Measurements from ENCODE around the gene FAM98C. TPM values are rescaled to one million over a fixed set of nuclear protein-coding genes. Genes with fewer than 3 reads are reported as not detected.
A peak's percentile ranks its signal among the peaks of the same experiment; 100 is the strongest.

The FAM98C gene
- total and polyA plus RNA-seq, 9 donors, result 8.0 to 15.4 (median 9.3) TPM

GRCh38 chr19:38394488-38394887, 8.4 kb upstream of the FAM98C start:
- no peak overlapping the region for H3K4me3 ChIP-seq (ENCODE audit: low read length)
- peaks cover 6% of the 10 kb centered on the region for H3K4me1 ChIP-seq (ENCODE audit: control insufficient read depth, insufficient read depth, low read length)
- no peaks in the 10 kb centered on the region for H3K36me3 ChIP-seq (ENCODE audit: control insufficient read depth, insufficient read depth, low read length)
- DNase-seq, result no peak
- H3K27me3 ChIP-seq (ENCODE audit: control insufficient read depth, insufficient read depth, low read length), result peaks cover 89% of the 10 kb centered on the region
- no peaks in the 10 kb centered on the region for H3K9me3 ChIP-seq (replicated peaks; ENCODE audit: control insufficient read depth, low read depth, low read length)
- no peak overlapping the region for H3K27ac ChIP-seq (ENCODE audit: low read length)
- WGBS (ENCODE audit: insufficient coverage), result 3% methylated on average over 28 of the region's 30 CpGs

- Histone ChIP-seq H3K4me1 (ENCODE audit: control insufficient read depth, insufficient read depth, low read length) (peaks cover 6% of the 10 kb centered on the region), H3K27me3 (ENCODE audit: control insufficient read depth, insufficient read depth, low read length) (peaks cover 83% of the 10 kb centered on the region), H3K27ac (ENCODE audit: low read length) (no peak overlapping the region), H3K9me3 (replicated peaks; ENCODE audit: control insufficient read depth, low read depth, low read length) (no peaks in the 10 kb centered on the region), H3K36me3 (ENCODE audit: control insufficient read depth, insufficient read depth, low read length) (no peaks in the 10 kb centered on the region), H3K4me3 (ENCODE audit: low read length) (no peak overlapping the region)
- no peak for DNase-seq
- WGBS (ENCODE audit: insufficient coverage), result 5% methylated on average over 86 of the region's 86 CpGs
Observed at GRCh38 chr19:38395381-38396114, 7.3 kb upstream of the FAM98C start.

GRCh38 chr19:38399081-38399480, 3.8 kb upstream of the FAM98C start:
- no peaks in the 10 kb centered on the region for H3K36me3 ChIP-seq (ENCODE audit: control insufficient read depth, insufficient read depth, low read length)
- no peak overlapping the region for H3K4me3 ChIP-seq (ENCODE audit: low read length)
- H3K27ac ChIP-seq (ENCODE audit: low read length), result no peak overlapping the region
- 57% methylated on average over 3 of the region's 9 CpGs for WGBS (ENCODE audit: insufficient coverage)
- H3K27me3 ChIP-seq (ENCODE audit: control insufficient read depth, insufficient read depth, low read length), result peaks cover 54% of the 10 kb centered on the region
- H3K4me1 ChIP-seq (ENCODE audit: control insufficient read depth, insufficient read depth, low read length), result peaks cover 14% of the 10 kb centered on the region
- no peaks in the 10 kb centered on the region for H3K9me3 ChIP-seq (replicated peaks; ENCODE audit: control insufficient read depth, low read depth, low read length)
- no peak for DNase-seq

- Histone ChIP-seq H3K9me3 (replicated peaks; ENCODE audit: control insufficient read depth, low read depth, low read length) (no peaks in the 10 kb centered on the region), H3K27ac (ENCODE audit: low read length) (no peak overlapping the region), H3K27me3 (ENCODE audit: control insufficient read depth, insufficient read depth, low read length) (peaks cover 50% of the 10 kb centered on the region), H3K4me1 (ENCODE audit: control insufficient read depth, insufficient read depth, low read length) (peaks cover 14% of the 10 kb centered on the region), H3K36me3 (ENCODE audit: control insufficient read depth, insufficient read depth, low read length) (peaks cover under 1% of the 10 kb centered on the region), H3K4me3 (ENCODE audit: low read length) (no peak overlapping the region)
- WGBS (ENCODE audit: insufficient coverage), result no CpG with 5 or more reads among the region's 1 CpG
- DNase-seq, result no peak
Observed at GRCh38 chr19:38399537-38399936, 3.4 kb upstream of the FAM98C start.

- H3K4me1 ChIP-seq (ENCODE audit: control insufficient read depth, insufficient read depth, low read length), result peaks cover 8% of the 10 kb centered on the region
- no peak for DNase-seq
- WGBS (ENCODE audit: insufficient coverage), result 62% methylated on average over 5 of the region's 5 CpGs
- H3K36me3 ChIP-seq (ENCODE audit: control insufficient read depth, insufficient read depth, low read length), result peaks cover 9% of the 10 kb centered on the region
- no peak overlapping the region for H3K4me3 ChIP-seq (ENCODE audit: low read length)
- no peaks in the 10 kb centered on the region for H3K9me3 ChIP-seq (replicated peaks; ENCODE audit: control insufficient read depth, low read depth, low read length)
- H3K27me3 ChIP-seq (ENCODE audit: control insufficient read depth, insufficient read depth, low read length), result peaks cover 41% of the 10 kb centered on the region
- no peak overlapping the region for H3K27ac ChIP-seq (ENCODE audit: low read length)
Observed at GRCh38 chr19:38400361-38400760, 2.5 kb upstream of the FAM98C start.

- H3K27ac ChIP-seq (ENCODE audit: low read length), result no peak overlapping the region
- WGBS (ENCODE audit: insufficient coverage), result no CpG with 5 or more reads among the region's 3 CpGs
- peaks cover 14% of the 10 kb centered on the region for H3K36me3 ChIP-seq (ENCODE audit: control insufficient read depth, insufficient read depth, low read length)
- no peak for DNase-seq
- no peaks in the 10 kb centered on the region for H3K9me3 ChIP-seq (replicated peaks; ENCODE audit: control insufficient read depth, low read depth, low read length)
- H3K27me3 ChIP-seq (ENCODE audit: control insufficient read depth, insufficient read depth, low read length), result peaks cover 37% of the 10 kb centered on the region
- H3K4me3 ChIP-seq (ENCODE audit: low read length), result no peak overlapping the region
- peaks cover 8% of the 10 kb centered on the region for H3K4me1 ChIP-seq (ENCODE audit: control insufficient read depth, insufficient read depth, low read length)
Observed at GRCh38 chr19:38401148-38401547, 1.7 kb upstream of the FAM98C start.

- no peaks in the 10 kb centered on the region for H3K9me3 ChIP-seq (replicated peaks; ENCODE audit: control insufficient read depth, low read depth, low read length)
- H3K27ac ChIP-seq (ENCODE audit: low read length), result no peak overlapping the region
- peaks cover 23% of the 10 kb centered on the region for H3K27me3 ChIP-seq (ENCODE audit: control insufficient read depth, insufficient read depth, low read length)
- peaks cover 8% of the 10 kb centered on the region for H3K4me1 ChIP-seq (ENCODE audit: control insufficient read depth, insufficient read depth, low read length)
- DNase-seq, result no peak
- peak overlapping the region; percentile 30 for H3K4me3 ChIP-seq (ENCODE audit: low read length)
- H3K36me3 ChIP-seq (ENCODE audit: control insufficient read depth, insufficient read depth, low read length), result peaks cover 17% of the 10 kb centered on the region
- WGBS (ENCODE audit: insufficient coverage), result 0% methylated on average over 11 of the region's 18 CpGs
Observed at GRCh38 chr19:38402623-38402966, 298 bp upstream of the FAM98C start.

GRCh38 chr19:38404858-38405257, 2.0 kb downstream of the FAM98C start:
- no peak overlapping the region for H3K27ac ChIP-seq (ENCODE audit: low read length)
- no peak overlapping the region for H3K4me3 ChIP-seq (ENCODE audit: low read length)
- DNase-seq, result no peak
- peaks cover 22% of the 10 kb centered on the region for H3K36me3 ChIP-seq (ENCODE audit: control insufficient read depth, insufficient read depth, low read length)
- H3K9me3 ChIP-seq (replicated peaks; ENCODE audit: control insufficient read depth, low read depth, low read length), result no peaks in the 10 kb centered on the region
- 100% methylated on average over 2 of the region's 6 CpGs for whole genome bisulfite sequencing (ENCODE audit: insufficient coverage)
- H3K4me1 ChIP-seq (ENCODE audit: control insufficient read depth, insufficient read depth, low read length), result peaks cover 9% of the 10 kb centered on the region
- peaks cover 3% of the 10 kb centered on the region for H3K27me3 ChIP-seq (ENCODE audit: control insufficient read depth, insufficient read depth, low read length)

GRCh38 chr19:38405276-38405675, 2.4 kb downstream of the FAM98C start:
- no peak for DNase-seq
- peaks cover 12% of the 10 kb centered on the region for H3K4me1 ChIP-seq (ENCODE audit: control insufficient read depth, insufficient read depth, low read length)
- H3K4me3 ChIP-seq (ENCODE audit: low read length), result no peak overlapping the region
- H3K27me3 ChIP-seq (ENCODE audit: control insufficient read depth, insufficient read depth, low read length), result no peaks in the 10 kb centered on the region
- no peaks in the 10 kb centered on the region for H3K9me3 ChIP-seq (replicated peaks; ENCODE audit: control insufficient read depth, low read depth, low read length)
- WGBS (ENCODE audit: insufficient coverage), result 88% methylated on average over 4 of the region's 8 CpGs
- H3K27ac ChIP-seq (ENCODE audit: low read length), result no peak overlapping the region
- H3K36me3 ChIP-seq (ENCODE audit: control insufficient read depth, insufficient read depth, low read length), result peaks cover 22% of the 10 kb centered on the region

- Histone ChIP-seq H3K27me3 (ENCODE audit: control insufficient read depth, insufficient read depth, low read length) (no peaks in the 10 kb centered on the region), H3K36me3 (ENCODE audit: control insufficient read depth, insufficient read depth, low read length) (peaks cover 20% of the 10 kb centered on the region), H3K4me1 (ENCODE audit: control insufficient read depth, insufficient read depth, low read length) (peaks cover 14% of the 10 kb centered on the region), H3K9me3 (replicated peaks; ENCODE audit: control insufficient read depth, low read depth, low read length) (no peaks in the 10 kb centered on the region), H3K27ac (ENCODE audit: low read length) (no peak overlapping the region), H3K4me3 (ENCODE audit: low read length) (no peak overlapping the region)
- 30% methylated on average over 6 of the region's 7 CpGs for WGBS (ENCODE audit: insufficient coverage)
- DNase-seq, result peak; percentile 88
Observed at GRCh38 chr19:38409631-38410133, 6.8 kb downstream of the FAM98C start.
